Melanocyte of skin (primary cell): ENCODE data around the gene AMOTL1. TPM values are rescaled to one million over a fixed set of nuclear protein-coding genes. Genes with fewer than 3 reads are reported as not detected.

Source experiments
- total RNA-seq, 2 donors: library from RNA; depleted of rRNA; stranded (reverse); fragments of >200 nt; gene quantifications; 2 replicates each; pipeline ENCODE4 v1.2.3, GENCODE V29; 2012

The AMOTL1 gene, protein sequence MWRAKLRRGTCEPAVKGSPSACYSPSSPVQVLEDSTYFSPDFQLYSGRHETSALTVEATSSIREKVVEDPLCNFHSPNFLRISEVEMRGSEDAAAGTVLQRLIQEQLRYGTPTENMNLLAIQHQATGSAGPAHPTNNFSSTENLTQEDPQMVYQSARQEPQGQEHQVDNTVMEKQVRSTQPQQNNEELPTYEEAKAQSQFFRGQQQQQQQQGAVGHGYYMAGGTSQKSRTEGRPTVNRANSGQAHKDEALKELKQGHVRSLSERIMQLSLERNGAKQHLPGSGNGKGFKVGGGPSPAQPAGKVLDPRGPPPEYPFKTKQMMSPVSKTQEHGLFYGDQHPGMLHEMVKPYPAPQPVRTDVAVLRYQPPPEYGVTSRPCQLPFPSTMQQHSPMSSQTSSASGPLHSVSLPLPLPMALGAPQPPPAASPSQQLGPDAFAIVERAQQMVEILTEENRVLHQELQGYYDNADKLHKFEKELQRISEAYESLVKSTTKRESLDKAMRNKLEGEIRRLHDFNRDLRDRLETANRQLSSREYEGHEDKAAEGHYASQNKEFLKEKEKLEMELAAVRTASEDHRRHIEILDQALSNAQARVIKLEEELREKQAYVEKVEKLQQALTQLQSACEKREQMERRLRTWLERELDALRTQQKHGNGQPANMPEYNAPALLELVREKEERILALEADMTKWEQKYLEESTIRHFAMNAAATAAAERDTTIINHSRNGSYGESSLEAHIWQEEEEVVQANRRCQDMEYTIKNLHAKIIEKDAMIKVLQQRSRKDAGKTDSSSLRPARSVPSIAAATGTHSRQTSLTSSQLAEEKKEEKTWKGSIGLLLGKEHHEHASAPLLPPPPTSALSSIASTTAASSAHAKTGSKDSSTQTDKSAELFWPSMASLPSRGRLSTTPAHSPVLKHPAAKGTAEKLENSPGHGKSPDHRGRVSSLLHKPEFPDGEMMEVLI
- total RNA-seq: 10 to 100 TPM; 11.4 to 15.0 TPM

DNA sequence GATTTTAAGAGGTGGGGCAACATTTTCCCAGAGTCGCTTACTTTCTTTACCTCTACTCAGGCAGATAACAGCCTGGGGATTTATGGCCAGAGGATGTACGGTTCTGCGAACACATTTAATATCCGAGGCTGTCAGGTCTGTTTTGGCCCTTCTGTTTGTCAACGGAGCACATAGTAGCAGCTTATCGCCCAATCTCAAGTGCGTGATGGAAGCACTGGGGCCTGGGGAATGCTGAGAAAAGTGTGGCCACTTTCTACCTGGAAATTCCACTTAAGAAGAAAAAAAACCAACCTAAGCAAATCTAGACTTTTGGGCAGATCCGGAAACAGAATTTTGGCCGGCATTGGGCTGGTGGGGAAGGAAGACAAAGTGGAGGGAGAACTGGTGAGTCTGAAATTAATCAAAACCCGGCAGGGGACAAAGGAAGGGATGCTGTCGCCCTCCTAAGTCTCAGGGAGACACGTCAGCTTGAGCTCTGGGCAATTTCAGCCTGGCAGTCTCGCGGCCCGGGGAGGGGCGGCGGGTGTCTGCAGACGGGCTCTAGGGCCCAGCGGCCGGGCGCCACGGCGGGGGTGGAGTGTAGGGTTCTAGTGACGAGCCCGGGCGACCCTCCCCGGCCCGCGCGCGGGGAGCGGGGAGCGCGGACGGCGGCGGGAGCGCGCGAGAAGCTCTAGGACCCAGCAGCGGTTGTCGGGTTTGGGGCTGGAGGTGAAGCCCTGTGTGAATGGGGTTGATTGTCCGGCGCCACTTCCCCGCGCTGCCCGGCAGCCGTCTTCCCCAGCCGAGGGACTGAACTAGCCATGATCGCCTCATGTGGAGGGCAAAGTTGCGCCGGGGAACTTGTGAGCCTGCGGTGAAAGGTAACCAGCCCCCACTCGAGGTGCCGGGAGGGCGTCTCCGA, at the start of gene AMOTL1:
Gene AMOTL1, plus strand, starts transcription at position 656 of the 901 bp plus-strand sequence. Its CDS starts 156 bp downstream, at position 812.

Other genes starting within 250 kb of the AMOTL1 start
- 1 to 10 TPM; 3.3 to 6.2 TPM for gene FUT4, start 224.4 kb upstream of the AMOTL1 start, total RNA-seq
- gene PIWIL4, start 201.0 kb upstream of the AMOTL1 start, total RNA-seq: 1 to 10 TPM in 1 of 2 donors, under 1 TPM in 1; 0.67 to 1.0 TPM
- gene CWC15, start 205.2 kb downstream of the AMOTL1 start, total RNA-seq: 10 to 100 TPM; 29.9 to 31.3 TPM
- 1 to 10 TPM; 2.3 to 2.8 TPM for gene KDM4D, start 205.4 kb downstream of the AMOTL1 start, total RNA-seq